Loucy (cell line): ENCODE results near the gene NAAA.

ENCODE experiments used
- H2AFZ ChIP-seq: fragments of 200-600 bp; sonication (generic); 2 replicates; pipeline ENCODE4 v1.6.0; 2016; ENCODE audit warnings: antibody characterized with exemption, mild to moderate bottlenecking, low read length, moderate library complexity
- H3F3A ChIP-seq: fragments of 200-600 bp; 2 replicates; pipeline ENCODE4 v1.6.0; 2016; ENCODE audit warnings: antibody characterized with exemption, low read depth, mild to moderate bottlenecking
- H3K27me3 ChIP-seq: fragments of 200-600 bp; sonication (generic); 2 replicates; pipeline ENCODE4 v1.6.1; 2014; ENCODE audit warnings: low read length, mild to moderate bottlenecking; ENCODE audit not compliant: insufficient read depth, poor library complexity, severe bottlenecking
- H3K36me3 ChIP-seq: fragments of 200-600 bp; sonication (generic); 2 replicates; pipeline ENCODE4 v1.6.1; 2016; ENCODE audit warnings: low read length; ENCODE audit not compliant: insufficient read depth
- H3K4me1 ChIP-seq: fragments of 200-600 bp; sonication (generic); 2 replicates; pipeline ENCODE4 v1.5.1; 2014; ENCODE audit warnings: low read length, mild to moderate bottlenecking; ENCODE audit not compliant: insufficient read depth, poor library complexity, severe bottlenecking
- H3K4me2 ChIP-seq: fragments of 200-600 bp; sonication (generic); 2 replicates; pipeline ENCODE4 v1.6.0; 2014; ENCODE audit warnings: antibody characterized with exemption, low read length, low read depth, mild to moderate bottlenecking; ENCODE audit not compliant: poor library complexity, severe bottlenecking
- H3K4me3 ChIP-seq: fragments of 200-600 bp; sonication (generic); 2 replicates; pipeline ENCODE4 v1.5.1; 2014; ENCODE audit warnings: low read length, mild to moderate bottlenecking, mixed read lengths; ENCODE audit not compliant: poor library complexity, severe bottlenecking
- H3K79me2 ChIP-seq: fragments of 200-600 bp; sonication (generic); 2 replicates; pipeline ENCODE4 v1.6.1; 2014; ENCODE audit warnings: low read length; ENCODE audit not compliant: insufficient read depth
- H3K9ac ChIP-seq: fragments of 200-600 bp; sonication (generic); 2 replicates; pipeline ENCODE4 v1.6.0; 2014; ENCODE audit warnings: mild to moderate bottlenecking, low read depth, low read length, moderate library complexity; ENCODE audit not compliant: poor library complexity, severe bottlenecking
- H3K9me2 ChIP-seq: fragments of 200-600 bp; sonication (generic); replicated peaks from 2 replicates; pipeline ENCODE4 v1.6.1; 2016; ENCODE audit warnings: low read depth, low read length, mixed read lengths
- H3K9me3 ChIP-seq: fragments of 200-600 bp; sonication (generic); 2 replicates; pipeline ENCODE4 v1.6.1; 2014; ENCODE audit warnings: mild to moderate bottlenecking, antibody characterized with exemption, low read length, low read depth; ENCODE audit not compliant: insufficient read depth
- H4K20me1 ChIP-seq: fragments of 200-600 bp; sonication (generic); 2 replicates; pipeline ENCODE4 v1.6.0; 2014; ENCODE audit warnings: antibody characterized with exemption, low read length, mild to moderate bottlenecking; ENCODE audit not compliant: insufficient read depth, poor library complexity, severe bottlenecking
- EZH2phosphoT487 ChIP-seq: fragments of 200-600 bp; IDR thresholded peaks from 2 replicates; pipeline ENCODE4 v1.6.1; 2018; ENCODE audit warnings: antibody characterized with exemption, mild to moderate bottlenecking, moderate library complexity, borderline replicate concordance
- TF ChIP-seq, protein P1 (sequence below): fragments of 200-600 bp; sonication (generic); conservative IDR thresholded peaks from 2 replicates; pipeline ENCODE4 v1.5.1; 2014; ENCODE audit warnings: mild to moderate bottlenecking, antibody characterized with exemption, low read length

The NAAA gene

GRCh38 chr4:75924309-75924827 is 16.4 kb downstream of the NAAA start:
- TF ChIP-seq, protein P1, sequence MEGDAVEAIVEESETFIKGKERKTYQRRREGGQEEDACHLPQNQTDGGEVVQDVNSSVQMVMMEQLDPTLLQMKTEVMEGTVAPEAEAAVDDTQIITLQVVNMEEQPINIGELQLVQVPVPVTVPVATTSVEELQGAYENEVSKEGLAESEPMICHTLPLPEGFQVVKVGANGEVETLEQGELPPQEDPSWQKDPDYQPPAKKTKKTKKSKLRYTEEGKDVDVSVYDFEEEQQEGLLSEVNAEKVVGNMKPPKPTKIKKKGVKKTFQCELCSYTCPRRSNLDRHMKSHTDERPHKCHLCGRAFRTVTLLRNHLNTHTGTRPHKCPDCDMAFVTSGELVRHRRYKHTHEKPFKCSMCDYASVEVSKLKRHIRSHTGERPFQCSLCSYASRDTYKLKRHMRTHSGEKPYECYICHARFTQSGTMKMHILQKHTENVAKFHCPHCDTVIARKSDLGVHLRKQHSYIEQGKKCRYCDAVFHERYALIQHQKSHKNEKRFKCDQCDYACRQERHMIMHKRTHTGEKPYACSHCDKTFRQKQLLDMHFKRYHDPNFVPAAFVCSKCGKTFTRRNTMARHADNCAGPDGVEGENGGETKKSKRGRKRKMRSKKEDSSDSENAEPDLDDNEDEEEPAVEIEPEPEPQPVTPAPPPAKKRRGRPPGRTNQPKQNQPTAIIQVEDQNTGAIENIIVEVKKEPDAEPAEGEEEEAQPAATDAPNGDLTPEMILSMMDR, result no peak
- no peak for TF ChIP-seq EZH2phosphoT487
- Histone ChIP-seq H2AFZ (no peak overlapping the region), H3K9me3 (no peaks in the 10 kb centered on the region), H3F3A (no peaks in the 10 kb centered on the region), H3K79me2 (no peaks in the 10 kb centered on the region), H3K4me3 (no peak overlapping the region), H3K27me3 (no peaks in the 10 kb centered on the region), H3K4me1 (no peaks in the 10 kb centered on the region), H3K9me2 (no peaks in the 10 kb centered on the region), H3K9ac (no peak overlapping the region), H3K4me2 (no peak overlapping the region), H4K20me1 (no peaks in the 10 kb centered on the region), H3K36me3 (no peaks in the 10 kb centered on the region; the same call in 1 of the 2 replicates)

DNA sequence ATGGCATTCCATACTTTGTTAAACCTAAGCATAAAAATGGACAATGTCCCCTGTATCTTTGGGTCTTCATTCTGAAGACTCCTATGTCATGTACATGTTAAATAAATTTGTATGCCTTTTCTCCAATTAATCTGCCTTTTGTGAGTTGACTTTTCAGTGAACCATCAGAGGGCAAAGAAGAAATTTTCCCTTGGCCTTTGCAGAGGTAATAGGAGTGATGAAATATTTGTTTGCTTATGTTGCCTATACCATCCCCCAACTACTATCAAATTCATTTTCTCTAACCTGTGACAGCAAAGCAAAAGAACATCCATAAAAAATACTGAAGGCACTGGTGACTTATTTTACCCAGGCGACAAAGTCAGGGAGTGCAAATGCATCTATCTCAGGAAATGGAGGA is 18.2 kb downstream of the NAAA start:
- no peaks in the 10 kb centered on the region for H3K9me2 ChIP-seq
- H3K79me2 ChIP-seq, result no peaks in the 10 kb centered on the region
- no peaks in the 10 kb centered on the region for H3K4me1 ChIP-seq
- H3K9me3 ChIP-seq, result no peaks in the 10 kb centered on the region
- no peak overlapping the region for H2AFZ ChIP-seq
- no peaks in the 10 kb centered on the region for H3K27me3 ChIP-seq
- H3K9ac ChIP-seq, result no peak overlapping the region
- H3K36me3 ChIP-seq, result no peaks in the 10 kb centered on the region; the same call in 1 of the 2 replicates
- no peaks in the 10 kb centered on the region for H4K20me1 ChIP-seq
- TF ChIP-seq, protein P1, result no peak
- no peak for TF ChIP-seq EZH2phosphoT487
- H3K4me3 ChIP-seq, result no peak overlapping the region
- H3K4me2 ChIP-seq, result no peak overlapping the region
- H3F3A ChIP-seq, result no peaks in the 10 kb centered on the region

- H3K79me2 ChIP-seq, result no peaks in the 10 kb centered on the region
- TF ChIP-seq, protein P1, result no peak
- TF ChIP-seq EZH2phosphoT487, result no peak
- no peaks in the 10 kb centered on the region for H3K27me3 ChIP-seq
- H3F3A ChIP-seq, result no peaks in the 10 kb centered on the region
- H3K9me2 ChIP-seq, result no peaks in the 10 kb centered on the region
- no peak overlapping the region for H3K4me2 ChIP-seq
- no peak overlapping the region for H2AFZ ChIP-seq
- no peaks in the 10 kb centered on the region for H4K20me1 ChIP-seq
- H3K36me3 ChIP-seq, result no peaks in the 10 kb centered on the region; the same call in 1 of the 2 replicates
- no peaks in the 10 kb centered on the region for H3K9me3 ChIP-seq
- H3K9ac ChIP-seq, result no peak overlapping the region
- H3K4me1 ChIP-seq, result no peaks in the 10 kb centered on the region
- no peak overlapping the region for H3K4me3 ChIP-seq
Observed at GRCh38 chr4:75921910-75922309, 18.9 kb downstream of the NAAA start.
